Loucy (cell line): ENCODE results near the gene MAML3.

Experiments used
- CTCF ChIP-seq: fragments of 200-600 bp; sonication (generic); conservative IDR thresholded peaks from 2 replicates; pipeline ENCODE4 v1.5.1; 2014; ENCODE audit warnings: mild to moderate bottlenecking, antibody characterized with exemption, low read length
- EZH2phosphoT487 ChIP-seq: fragments of 200-600 bp; IDR thresholded peaks from 2 replicates; pipeline ENCODE4 v1.6.1; 2018; ENCODE audit warnings: antibody characterized with exemption, mild to moderate bottlenecking, moderate library complexity, borderline replicate concordance

- no peak for TF ChIP-seq CTCF
- TF ChIP-seq EZH2phosphoT487 = no peak
Observed at GRCh38 chr4:139863531-139863930, 290.5 kb downstream of the MAML3 start.
